Bronchial epithelial cell (primary cell): ENCODE measurements around the gene MRPS24. TPM values are rescaled to one million over a fixed set of nuclear protein-coding genes. Genes with fewer than 3 reads are reported as not detected.
"Not testable (repeated sequence)": the region's sequence is repeated elsewhere in the genome, so short reads cannot be mapped to it uniquely, and the experiment has no call there.

ENCODE experiments used
- DNase-seq: peaks from one replicate; pipeline ENCODE4 v3.0.0-alpha.2; 2010; ENCODE audit warnings: low read depth
- FAIRE-seq: peaks from 2 replicates; lab custom pipeline; 2011; peaks lifted over from hg19 to GRCh38; lab: Jason Lieb, UNC
- H3K27me3 ChIP-seq: 2 replicates; pipeline ENCODE4 v1.5.1; 2011; ENCODE audit warnings: low read length; ENCODE audit not compliant: control insufficient read depth, insufficient read depth
- H3K36me3 ChIP-seq: 2 replicates; pipeline ENCODE4 v1.5.1; 2011; ENCODE audit warnings: low read length; ENCODE audit not compliant: control insufficient read depth, insufficient read depth
- H3K4me3 ChIP-seq: 2 replicates; pipeline ENCODE4 v1.5.1; 2011; ENCODE audit warnings: mild to moderate bottlenecking, low read depth, low read length, control low read depth
- CTCF ChIP-seq: IDR thresholded peaks from 2 replicates; pipeline ENCODE4 v1.5.1; 2011; ENCODE audit warnings: mild to moderate bottlenecking, moderate library complexity, low read length, control low read depth, inconsistent platforms; ENCODE audit not compliant: insufficient read depth, severe bottlenecking
- total RNA-seq: library from RNA; depleted of rRNA; stranded (reverse); fragments of >200 nt; gene quantifications from 2 replicates; pipeline ENCODE4 v1.2.1, GENCODE V29; 2014

Gene MRPS24
- total RNA-seq, 1 donor from 2014 or later: 110 TPM

- no peak for FAIRE-seq
- Histone ChIP-seq H3K4me3 (peak overlapping the region; percentile 66), H3K27me3 (no peaks in the 10 kb centered on the region), H3K36me3 (peaks cover 4% of the 10 kb centered on the region)
- TF ChIP-seq CTCF: no peak
- peak; percentile 61 for DNase-seq
Observed at GRCh38 chr7:43905209-43905946, 36.1 kb upstream of the MRPS24 start.

- FAIRE-seq (no peak), DNase-seq (peak; percentile 68)
- no peak overlapping the region for H3K4me3 ChIP-seq
- TF ChIP-seq CTCF: no peak
- H3K36me3 ChIP-seq: peaks cover 4% of the 10 kb centered on the region
- H3K27me3 ChIP-seq: no peaks in the 10 kb centered on the region
Observed at GRCh38 chr7:43904533-43905208, 35.4 kb upstream of the MRPS24 start.

DNA sequence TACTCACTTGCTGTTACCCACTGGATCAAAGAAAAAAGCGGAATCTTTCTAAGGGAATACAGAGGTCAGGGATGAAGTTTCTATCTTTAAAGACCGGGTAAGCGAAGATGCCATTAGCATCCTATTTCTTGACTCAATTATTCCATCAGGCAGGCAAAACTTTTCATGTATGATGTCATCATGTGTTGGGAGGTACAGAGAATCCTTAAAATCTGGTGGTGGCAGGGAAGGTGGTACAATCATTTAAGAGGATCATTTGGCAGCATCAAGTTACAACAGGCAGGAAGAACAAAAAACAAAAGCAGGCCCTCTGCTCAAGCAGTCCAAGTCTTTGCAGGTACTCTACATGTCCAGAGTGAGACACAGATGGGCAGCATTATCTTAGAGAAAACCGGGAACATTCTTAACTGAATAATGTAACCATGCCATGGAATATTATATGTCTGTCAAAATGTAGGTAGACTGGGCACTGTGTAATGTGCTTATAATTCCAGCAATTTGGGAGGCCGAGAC lies 33.3 kb upstream of the MRPS24 start:
- H3K36me3 ChIP-seq: peaks cover 4% of the 10 kb centered on the region
- DNase-seq (peak; percentile 47), FAIRE-seq (no peak)
- H3K4me3 ChIP-seq: no peak overlapping the region
- TF ChIP-seq CTCF: no peak
- H3K27me3 ChIP-seq: no peaks in the 10 kb centered on the region

GRCh38 chr7:43898571-43898970 lies 29.3 kb upstream of the MRPS24 start:
- H3K4me3 ChIP-seq, FAIRE-seq, H3K27me3 ChIP-seq, DNase-seq, H3K36me3 ChIP-seq: not testable (repeated sequence)

- H3K27me3 ChIP-seq: no peaks in the 10 kb centered on the region
- TF ChIP-seq CTCF: no peak
- no peaks in the 10 kb centered on the region for H3K36me3 ChIP-seq
- FAIRE-seq (no peak), DNase-seq (no peak)
- H3K4me3 ChIP-seq: no peak overlapping the region
Observed at GRCh38 chr7:43895847-43896415, 26.6 kb upstream of the MRPS24 start.
